Suprapubic skin (tissue), 4 donors: ENCODE data around the gene SLC37A4.

ENCODE experiments used
- CTCF ChIP-seq, 2 donors: fragments of 200-600 bp in 1 of 2; fragments of 450-650 bp in 1 of 2; sonication (generic) in 1 of 2; IDR thresholded peaks; one replicate each; pipeline ENCODE4 v1.5.1; 2016 to 2019; ENCODE audit warnings: antibody characterized with exemption in 2 of 2, mild to moderate bottlenecking in 1 of 2, moderate library complexity in 1 of 2
- EP300 ChIP-seq: sonication (generic); formaldehyde crosslinking; IDR thresholded peaks from one replicate; pipeline ENCODE4 v1.6.1; 2017; ENCODE audit warnings: antibody characterized with exemption
- POLR2A ChIP-seq, 2 donors: fragments of 450-650 bp; IDR thresholded peaks; one replicate each; pipeline ENCODE4 v1.6.1; 2017; ENCODE audit warnings: antibody characterized with exemption in 2 of 2, mild to moderate bottlenecking in 2 of 2, moderate library complexity in 2 of 2
- POLR2AphosphoS5 ChIP-seq, 3 donors: sonication (generic); formaldehyde crosslinking; IDR thresholded peaks; one replicate each; pipeline ENCODE4 v1.6.1; 2017; ENCODE audit warnings: antibody characterized with exemption in 3 of 3

- TF ChIP-seq POLR2A (IDR thresholded peaks at IDR 0.05) (no peak), CTCF (IDR thresholded peaks at IDR 0.05) (no peak), POLR2AphosphoS5 (IDR thresholded peaks at IDR 0.05) (no peak), EP300 (no peak)
These were observed 50.3 kb downstream of the SLC37A4 start for GRCh38 chr11:118980191-118980881.
